Lower lobe of right lung (tissue), 2 donors: ENCODE data around the gene ZNF678. TPM values are rescaled to one million over a fixed set of nuclear protein-coding genes. Genes with fewer than 3 reads are reported as not detected.

Source experiments
- ATAC-seq, 2 donors: fragments of 200-7000 bp; cut with Tn5 transposase; one replicate each; pipeline ENCODE4 v1.9.1; 2020 to 2022; ENCODE audit warnings: mild to moderate bottlenecking in 2 of 2, moderate library complexity in 2 of 2
- DNase-seq: peaks from one replicate; pipeline ENCODE4 v3.0.0-alpha.2; 2020
- H3K27ac ChIP-seq: fragments of 200-600 bp; one replicate; pipeline ENCODE4 v1.8.0; 2022
- H3K27me3 ChIP-seq: fragments of 200-600 bp; one replicate; pipeline ENCODE4 v1.8.0; 2022; ENCODE audit warnings: low read depth
- H3K36me3 ChIP-seq: fragments of 200-600 bp; one replicate; pipeline ENCODE4 v1.8.0; 2022; ENCODE audit warnings: mild to moderate bottlenecking
- H3K4me1 ChIP-seq: fragments of 200-600 bp; one replicate; pipeline ENCODE4 v1.8.0; 2022
- H3K4me3 ChIP-seq: fragments of 200-600 bp; one replicate; pipeline ENCODE4 v1.8.0; 2022; ENCODE audit warnings: mild to moderate bottlenecking
- H3K9me3 ChIP-seq: fragments of 200-600 bp; one replicate; pipeline ENCODE4 v1.8.0; 2022
- intact Hi-C: fragments of 100-400 bp; cut with DNase I; formaldehyde crosslinking; loops from one replicate; pipeline ENCODE4 v1.11.0; 2022
- total RNA-seq: library from RNA; stranded (reverse); fragmentation: NEBNext Ultra II Directional; extraction: Animal tissue kit (Norgen Biotek cat#: 25700); gene quantifications from one replicate; pipeline ENCODE4 v1.2.1, GENCODE V29; 2021
- TF ChIP-seq, protein P1 (sequence below): fragments of 200-600 bp; IDR thresholded peaks from one replicate; pipeline ENCODE4 v1.8.0; 2022; ENCODE audit warnings: antibody characterized with exemption, mild to moderate bottlenecking
- donor health status: DM: no; HTN: yes; CAD: no; lungs with severe emphysema.

The ZNF678 gene
- total RNA-seq, 1 donor from 2014 or later, result 9.0 TPM

- Histone ChIP-seq H3K36me3 (no peaks in the 10 kb centered on the region), H3K27ac (no peak overlapping the region), H3K9me3 (peaks cover 3% of the 10 kb centered on the region), H3K4me3 (no peak overlapping the region), H3K4me1 (peaks cover under 1% of the 10 kb centered on the region), H3K27me3 (peaks cover 37% of the 10 kb centered on the region)
- TF ChIP-seq, protein P1, sequence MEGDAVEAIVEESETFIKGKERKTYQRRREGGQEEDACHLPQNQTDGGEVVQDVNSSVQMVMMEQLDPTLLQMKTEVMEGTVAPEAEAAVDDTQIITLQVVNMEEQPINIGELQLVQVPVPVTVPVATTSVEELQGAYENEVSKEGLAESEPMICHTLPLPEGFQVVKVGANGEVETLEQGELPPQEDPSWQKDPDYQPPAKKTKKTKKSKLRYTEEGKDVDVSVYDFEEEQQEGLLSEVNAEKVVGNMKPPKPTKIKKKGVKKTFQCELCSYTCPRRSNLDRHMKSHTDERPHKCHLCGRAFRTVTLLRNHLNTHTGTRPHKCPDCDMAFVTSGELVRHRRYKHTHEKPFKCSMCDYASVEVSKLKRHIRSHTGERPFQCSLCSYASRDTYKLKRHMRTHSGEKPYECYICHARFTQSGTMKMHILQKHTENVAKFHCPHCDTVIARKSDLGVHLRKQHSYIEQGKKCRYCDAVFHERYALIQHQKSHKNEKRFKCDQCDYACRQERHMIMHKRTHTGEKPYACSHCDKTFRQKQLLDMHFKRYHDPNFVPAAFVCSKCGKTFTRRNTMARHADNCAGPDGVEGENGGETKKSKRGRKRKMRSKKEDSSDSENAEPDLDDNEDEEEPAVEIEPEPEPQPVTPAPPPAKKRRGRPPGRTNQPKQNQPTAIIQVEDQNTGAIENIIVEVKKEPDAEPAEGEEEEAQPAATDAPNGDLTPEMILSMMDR, result no peak
- intact Hi-C loops, result no loop called here
- no peak for DNase-seq
- ATAC-seq, result no peak
Observed at GRCh38 chr1:227558732-227559262, 4.6 kb upstream of the ZNF678 start.

DNA sequence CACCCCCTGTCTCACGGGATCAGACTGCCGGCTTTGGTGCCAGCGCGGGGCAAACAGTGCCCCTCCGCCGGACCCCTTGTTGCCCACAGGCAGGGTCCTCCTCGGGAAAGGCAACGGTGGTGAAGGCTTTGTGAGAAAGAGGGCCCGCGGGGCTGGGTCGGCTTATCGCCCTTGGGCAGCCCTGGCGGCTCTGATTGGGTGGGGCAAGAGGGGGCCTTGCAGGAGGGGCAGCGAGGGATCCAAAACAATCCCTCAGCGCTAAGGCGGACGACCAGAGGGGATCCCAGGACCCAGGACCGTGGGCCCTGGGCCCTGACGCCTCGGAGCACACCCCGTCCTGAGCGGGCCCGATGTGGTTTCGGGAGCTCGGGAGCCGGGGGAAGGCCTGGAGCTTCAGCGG lies 3.9 kb upstream of the ZNF678 start:
- H3K27me3 ChIP-seq, result peaks cover 37% of the 10 kb centered on the region
- peaks cover 7% of the 10 kb centered on the region for H3K4me1 ChIP-seq
- no peak overlapping the region for H3K4me3 ChIP-seq
- intact Hi-C loops, result no loop called here
- TF ChIP-seq, protein P1, result no peak
- no peak for ATAC-seq
- no peaks in the 10 kb centered on the region for H3K36me3 ChIP-seq
- DNase-seq, result no peak
- H3K9me3 ChIP-seq, result peaks cover 3% of the 10 kb centered on the region
- H3K27ac ChIP-seq, result no peak overlapping the region

- Histone ChIP-seq H3K4me1 (peaks cover 11% of the 10 kb centered on the region), H3K9me3 (peaks cover 3% of the 10 kb centered on the region), H3K4me3 (no peak overlapping the region), H3K27ac (no peak overlapping the region), H3K36me3 (no peaks in the 10 kb centered on the region), H3K27me3 (peaks cover 37% of the 10 kb centered on the region)
- TF ChIP-seq, protein P1, result no peak
- DNase-seq, result no peak
- ATAC-seq, result no peak
- intact Hi-C loops, result no loop called here
Observed at GRCh38 chr1:227559926-227560325, 3.4 kb upstream of the ZNF678 start.

DNA sequence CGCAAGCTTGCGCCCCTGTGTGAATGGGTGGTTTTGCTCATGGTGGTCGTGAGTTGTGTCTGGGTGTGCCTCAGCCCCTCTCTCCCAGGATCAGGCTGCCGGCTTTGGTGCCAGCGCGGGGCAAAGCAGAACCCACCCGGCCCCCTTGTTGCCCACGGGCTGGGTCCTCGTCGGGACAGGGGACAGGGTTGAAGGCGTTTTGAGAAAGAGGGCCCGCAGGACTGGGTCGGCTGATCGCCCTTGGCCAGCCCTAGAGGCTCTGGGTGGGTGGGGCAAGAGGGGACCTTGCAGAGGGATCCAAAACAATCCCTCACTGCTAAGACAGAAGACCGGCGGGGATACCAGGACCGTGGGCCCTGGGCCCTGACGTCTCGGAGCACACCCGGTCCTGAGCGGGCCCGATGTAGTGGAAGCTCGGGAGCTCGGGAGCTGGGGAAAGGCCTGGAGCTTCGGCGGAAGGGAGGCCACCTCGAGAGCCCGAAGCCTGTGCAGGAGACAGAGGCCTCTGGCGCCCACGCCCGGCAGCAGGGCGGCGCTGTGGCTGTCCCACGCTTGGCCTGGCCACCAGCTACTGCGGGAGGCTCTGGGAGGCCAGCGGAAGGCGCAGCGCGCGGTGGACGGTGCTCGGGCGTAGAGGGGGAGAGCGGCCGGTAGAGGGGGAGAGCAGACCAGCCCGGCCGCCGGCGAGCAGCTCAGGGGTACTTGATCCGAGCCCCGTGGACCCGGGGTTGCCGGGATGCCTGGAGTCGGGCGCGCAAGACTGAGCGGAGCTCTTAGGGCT lies 2.8 kb upstream of the ZNF678 start:
- Histone ChIP-seq H3K4me1 (peaks cover 12% of the 10 kb centered on the region), H3K27ac (no peak overlapping the region), H3K36me3 (no peaks in the 10 kb centered on the region), H3K4me3 (no peak overlapping the region), H3K27me3 (peaks cover 37% of the 10 kb centered on the region), H3K9me3 (peaks cover 3% of the 10 kb centered on the region)
- TF ChIP-seq, protein P1, result no peak
- intact Hi-C loops, result no loop called here
- DNase-seq (no peak), ATAC-seq (no peak)

DNA sequence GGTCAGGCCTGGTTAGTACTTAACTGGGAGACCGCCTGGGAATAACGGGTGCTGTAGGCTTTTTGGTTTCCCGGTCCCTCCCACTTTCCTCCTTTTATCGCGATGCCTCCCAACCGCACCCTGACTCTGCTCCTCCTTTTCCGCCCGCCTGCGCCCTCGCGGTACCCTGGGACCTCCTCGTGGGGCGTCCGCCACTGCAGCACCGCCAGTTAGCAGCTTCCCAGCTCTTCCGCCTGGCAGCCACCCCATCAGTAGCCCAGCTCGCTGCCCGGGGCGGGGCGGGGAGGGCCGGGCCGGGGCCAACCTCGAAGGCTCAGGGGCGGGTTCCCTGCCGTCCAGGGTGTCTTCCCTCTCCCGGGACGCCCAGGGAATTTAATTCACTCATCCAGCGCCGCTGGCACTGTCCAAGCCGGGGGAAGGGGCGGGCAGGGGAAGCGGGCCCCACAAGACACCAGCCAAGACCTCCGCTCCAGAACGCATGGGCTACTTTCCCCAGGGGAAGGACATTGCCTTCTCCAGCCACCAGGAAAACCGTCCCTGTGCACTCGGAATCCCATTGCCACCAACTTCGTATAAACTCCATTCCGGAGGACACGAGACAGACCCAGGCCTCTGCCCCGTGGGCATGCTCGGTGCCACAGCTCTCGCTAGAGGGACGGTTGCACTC lies 2.0 kb upstream of the ZNF678 start:
- TF ChIP-seq, protein P1, result no peak
- intact Hi-C loops, result no loop called here
- no peaks in the 10 kb centered on the region for H3K36me3 ChIP-seq
- H3K27me3 ChIP-seq, result peaks cover 37% of the 10 kb centered on the region
- H3K4me1 ChIP-seq, result peaks cover 12% of the 10 kb centered on the region
- DNase-seq (no peak), ATAC-seq (no peak)
- H3K9me3 ChIP-seq, result peaks cover 3% of the 10 kb centered on the region
- no peak overlapping the region for H3K4me3 ChIP-seq
- H3K27ac ChIP-seq, result no peak overlapping the region
